Neural progenitor cell (in vitro differentiated cells): ENCODE data around the gene NUP93.

ENCODE experiments used
- EZH2 ChIP-seq: fragments of 200-600 bp; sonication (generic); IDR thresholded peaks from 2 replicates; pipeline ENCODE4 v1.6.1; 2017; ENCODE audit warnings: antibody characterized with exemption, mild to moderate bottlenecking, moderate library complexity
- EZH2phosphoT487 ChIP-seq: fragments of 200-600 bp; sonication (generic); IDR thresholded peaks from 2 replicates; pipeline ENCODE4 v1.6.1; 2017; ENCODE audit warnings: antibody characterized with exemption
- TF ChIP-seq, protein P1 (sequence below): fragments of 200-600 bp; sonication (generic); IDR thresholded peaks from 2 replicates; pipeline ENCODE4 v1.5.1; 2017; ENCODE audit warnings: antibody characterized with exemption, mild to moderate bottlenecking

DNA sequence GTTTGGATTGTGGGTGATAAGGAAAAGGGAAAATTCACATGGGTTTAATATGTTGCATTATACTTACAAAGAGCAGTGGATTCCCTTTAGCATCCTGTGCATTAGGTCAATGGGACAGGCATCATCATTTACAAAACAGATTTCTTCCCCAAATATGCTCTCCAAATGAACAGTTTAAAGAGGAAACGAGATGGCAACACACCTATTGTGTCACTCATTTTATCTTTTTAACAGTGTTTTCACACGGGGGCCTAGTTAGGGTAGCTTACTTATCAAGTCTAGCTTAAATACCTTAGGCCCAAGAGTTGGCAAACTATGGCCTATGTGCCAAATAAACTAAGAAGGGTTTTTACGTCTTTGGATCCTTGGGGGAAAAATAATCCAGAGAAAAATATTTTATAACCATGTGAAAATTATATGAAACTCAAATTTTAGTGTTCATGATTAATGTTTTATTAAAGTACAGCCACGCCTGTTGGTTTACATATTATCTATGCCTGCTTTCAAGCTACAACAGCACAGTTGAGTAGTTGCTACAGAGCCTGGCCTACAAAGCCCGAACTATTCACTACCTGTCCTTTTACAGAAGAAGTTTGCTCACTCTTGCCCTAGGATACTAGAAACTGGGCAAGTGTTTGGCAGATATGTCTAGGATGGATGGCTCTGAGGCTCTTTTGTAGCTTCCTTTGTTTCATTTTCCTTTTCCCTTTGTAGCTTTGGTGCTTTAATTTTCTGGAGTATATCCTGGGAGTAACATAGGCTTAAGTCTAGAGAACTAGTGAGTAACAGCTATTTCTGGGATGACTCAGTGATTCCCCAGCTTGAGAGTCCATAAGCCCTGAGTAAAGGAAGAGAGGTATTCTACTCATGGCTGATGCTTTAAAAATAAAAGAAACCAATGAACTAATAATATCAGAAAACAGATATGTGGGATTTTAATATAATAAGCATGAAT is 12.4 kb downstream of the NUP93 start:
- TF ChIP-seq, protein P1, sequence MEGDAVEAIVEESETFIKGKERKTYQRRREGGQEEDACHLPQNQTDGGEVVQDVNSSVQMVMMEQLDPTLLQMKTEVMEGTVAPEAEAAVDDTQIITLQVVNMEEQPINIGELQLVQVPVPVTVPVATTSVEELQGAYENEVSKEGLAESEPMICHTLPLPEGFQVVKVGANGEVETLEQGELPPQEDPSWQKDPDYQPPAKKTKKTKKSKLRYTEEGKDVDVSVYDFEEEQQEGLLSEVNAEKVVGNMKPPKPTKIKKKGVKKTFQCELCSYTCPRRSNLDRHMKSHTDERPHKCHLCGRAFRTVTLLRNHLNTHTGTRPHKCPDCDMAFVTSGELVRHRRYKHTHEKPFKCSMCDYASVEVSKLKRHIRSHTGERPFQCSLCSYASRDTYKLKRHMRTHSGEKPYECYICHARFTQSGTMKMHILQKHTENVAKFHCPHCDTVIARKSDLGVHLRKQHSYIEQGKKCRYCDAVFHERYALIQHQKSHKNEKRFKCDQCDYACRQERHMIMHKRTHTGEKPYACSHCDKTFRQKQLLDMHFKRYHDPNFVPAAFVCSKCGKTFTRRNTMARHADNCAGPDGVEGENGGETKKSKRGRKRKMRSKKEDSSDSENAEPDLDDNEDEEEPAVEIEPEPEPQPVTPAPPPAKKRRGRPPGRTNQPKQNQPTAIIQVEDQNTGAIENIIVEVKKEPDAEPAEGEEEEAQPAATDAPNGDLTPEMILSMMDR: no peak
- TF ChIP-seq EZH2 (no peak), EZH2phosphoT487 (no peak)
